Type B pancreatic cell (in vitro differentiated cells): Measurements from ENCODE around the gene CFLAR. TPM values are rescaled to one million over a fixed set of nuclear protein-coding genes. Genes with fewer than 3 reads are reported as not detected.

Experiments
- DNase-seq: peaks from one replicate; pipeline ENCODE4 v3.0.0; 2021; ENCODE audit warnings: mixed read lengths; ENCODE audit not compliant: unreplicated experiment; ENCODE audit errors: extremely low spot score
- H3K27ac Mint-ChIP-seq: 2 replicates; pipeline ENCODE4 v1.8.0; 2021; ENCODE audit warnings: mild to moderate bottlenecking, mixed read lengths
- H3K27me3 Mint-ChIP-seq: 2 replicates; pipeline ENCODE4 v1.8.0; 2021; ENCODE audit warnings: mixed read lengths
- H3K36me3 Mint-ChIP-seq: 2 replicates; pipeline ENCODE4 v1.8.0; 2021; ENCODE audit warnings: mixed read lengths
- H3K4me1 Mint-ChIP-seq: one replicate; pipeline ENCODE4 v1.8.0; 2021; ENCODE audit warnings: mixed read lengths; ENCODE audit not compliant: unreplicated experiment
- H3K4me3 Mint-ChIP-seq: 2 replicates; pipeline ENCODE4 v1.8.0; 2021; ENCODE audit warnings: mild to moderate bottlenecking, mixed read lengths
- H3K9me3 Mint-ChIP-seq: 2 replicates; pipeline ENCODE4 v1.8.0; 2021; ENCODE audit warnings: mixed read lengths
- CTCF ChIP-seq: fragments of 200-600 bp; sonication (generic); conservative IDR thresholded peaks from 2 replicates; pipeline ENCODE4 v1.5.0; 2021; ENCODE audit warnings: antibody characterized with exemption, mild to moderate bottlenecking
- total RNA-seq: library from RNA; stranded (reverse); gene quantifications from 2 replicates; pipeline ENCODE4 v1.2.1, GENCODE V29; 2021; ENCODE audit warnings: low replicate concordance

The CFLAR gene
- total RNA-seq, 1 donor from 2014 or later = 26.5 TPM

GRCh38 chr2:201152517-201152916 lies 36.6 kb downstream of the CFLAR start:
- peaks cover 7% of the 10 kb centered on the region for H3K36me3 Mint-ChIP-seq
- peaks cover 17% of the 10 kb centered on the region for H3K4me1 Mint-ChIP-seq
- peak overlapping the region; percentile 16 for H3K27ac Mint-ChIP-seq
- H3K27me3 Mint-ChIP-seq = no peaks in the 10 kb centered on the region
- TF ChIP-seq CTCF = no peak
- no peak for DNase-seq
- H3K9me3 Mint-ChIP-seq = no peaks in the 10 kb centered on the region
- no peak overlapping the region for H3K4me3 Mint-ChIP-seq

- H3K36me3 Mint-ChIP-seq = peaks cover 7% of the 10 kb centered on the region
- H3K27ac Mint-ChIP-seq = no peak overlapping the region
- H3K4me3 Mint-ChIP-seq = no peak overlapping the region
- DNase-seq = no peak
- no peak for TF ChIP-seq CTCF
- H3K27me3 Mint-ChIP-seq = no peaks in the 10 kb centered on the region
- no peaks in the 10 kb centered on the region for H3K9me3 Mint-ChIP-seq
- H3K4me1 Mint-ChIP-seq = peaks cover 22% of the 10 kb centered on the region
These were observed 37.2 kb downstream of the CFLAR start for GRCh38 chr2:201152999-201153815.

- Mint-ChIP-seq H3K4me1 (peaks cover 23% of the 10 kb centered on the region), H3K9me3 (no peaks in the 10 kb centered on the region), H3K27ac (no peak overlapping the region), H3K36me3 (peaks cover 7% of the 10 kb centered on the region), H3K4me3 (no peak overlapping the region), H3K27me3 (no peaks in the 10 kb centered on the region)
- no peak for DNase-seq
- TF ChIP-seq CTCF = no peak
These were observed 38.8 kb downstream of the CFLAR start for GRCh38 chr2:201154615-201155399.

- TF ChIP-seq CTCF = no peak
- DNase-seq = no peak
- H3K9me3 Mint-ChIP-seq = no peaks in the 10 kb centered on the region
- H3K4me1 Mint-ChIP-seq = peaks cover 17% of the 10 kb centered on the region
- H3K27me3 Mint-ChIP-seq = no peaks in the 10 kb centered on the region
- no peak overlapping the region for H3K4me3 Mint-ChIP-seq
- H3K27ac Mint-ChIP-seq = no peak overlapping the region
- H3K36me3 Mint-ChIP-seq = peaks cover 6% of the 10 kb centered on the region
These were observed 40.1 kb downstream of the CFLAR start for GRCh38 chr2:201156036-201156435.

GRCh38 chr2:201156640-201157039 lies 40.7 kb downstream of the CFLAR start:
- no peak for DNase-seq
- no peak for TF ChIP-seq CTCF
- H3K36me3 Mint-ChIP-seq = peaks cover 3% of the 10 kb centered on the region
- no peak overlapping the region for H3K27ac Mint-ChIP-seq
- H3K4me1 Mint-ChIP-seq = peaks cover 15% of the 10 kb centered on the region
- H3K9me3 Mint-ChIP-seq = no peaks in the 10 kb centered on the region
- H3K4me3 Mint-ChIP-seq = no peak overlapping the region
- no peaks in the 10 kb centered on the region for H3K27me3 Mint-ChIP-seq
